C4-2B (cell line): ENCODE measurements around the gene SAMMSON.

Experiments
- ZFX ChIP-seq: fragments of 450-650 bp; IDR thresholded peaks from 2 replicates; pipeline ENCODE4 v1.6.1; 2017
- TF ChIP-seq, protein P1 (sequence below): fragments of 450-650 bp; conservative IDR thresholded peaks from 2 replicates; pipeline ENCODE4 v1.5.1; 2017; ENCODE audit warnings: mild to moderate bottlenecking

DNA sequence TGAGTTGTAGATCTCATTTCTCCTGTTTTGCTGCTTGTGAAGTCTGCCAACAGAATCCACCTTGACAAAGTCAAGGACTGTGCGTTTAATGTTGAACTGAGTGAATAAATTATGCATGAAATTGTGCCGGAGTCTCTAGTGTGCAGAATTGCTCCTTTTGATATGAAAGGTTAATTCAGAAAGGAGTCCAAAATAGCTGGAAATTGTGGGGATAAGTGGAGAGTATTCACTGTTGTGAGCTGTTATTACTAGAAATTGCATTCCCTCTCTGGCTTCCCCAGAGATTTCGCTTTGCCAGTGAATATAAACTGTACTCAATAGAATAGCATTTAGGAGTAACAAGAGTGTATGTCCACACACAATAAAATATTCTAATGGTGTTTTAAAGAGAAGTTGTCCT, 43.1 kb downstream of the SAMMSON start:
- TF ChIP-seq, protein P1, sequence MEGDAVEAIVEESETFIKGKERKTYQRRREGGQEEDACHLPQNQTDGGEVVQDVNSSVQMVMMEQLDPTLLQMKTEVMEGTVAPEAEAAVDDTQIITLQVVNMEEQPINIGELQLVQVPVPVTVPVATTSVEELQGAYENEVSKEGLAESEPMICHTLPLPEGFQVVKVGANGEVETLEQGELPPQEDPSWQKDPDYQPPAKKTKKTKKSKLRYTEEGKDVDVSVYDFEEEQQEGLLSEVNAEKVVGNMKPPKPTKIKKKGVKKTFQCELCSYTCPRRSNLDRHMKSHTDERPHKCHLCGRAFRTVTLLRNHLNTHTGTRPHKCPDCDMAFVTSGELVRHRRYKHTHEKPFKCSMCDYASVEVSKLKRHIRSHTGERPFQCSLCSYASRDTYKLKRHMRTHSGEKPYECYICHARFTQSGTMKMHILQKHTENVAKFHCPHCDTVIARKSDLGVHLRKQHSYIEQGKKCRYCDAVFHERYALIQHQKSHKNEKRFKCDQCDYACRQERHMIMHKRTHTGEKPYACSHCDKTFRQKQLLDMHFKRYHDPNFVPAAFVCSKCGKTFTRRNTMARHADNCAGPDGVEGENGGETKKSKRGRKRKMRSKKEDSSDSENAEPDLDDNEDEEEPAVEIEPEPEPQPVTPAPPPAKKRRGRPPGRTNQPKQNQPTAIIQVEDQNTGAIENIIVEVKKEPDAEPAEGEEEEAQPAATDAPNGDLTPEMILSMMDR: no peak
- no peak for TF ChIP-seq ZFX
